NCI-H748 treated with DMSO at 0.1 percent for 48 hours (cell line): ENCODE data around the gene XXYLT1.

Experiments used
- DNase-seq: peaks from one replicate; lab custom pipeline; 2025; lab: John Stamatoyannopoulos, UW

The XXYLT1 gene

DNA sequence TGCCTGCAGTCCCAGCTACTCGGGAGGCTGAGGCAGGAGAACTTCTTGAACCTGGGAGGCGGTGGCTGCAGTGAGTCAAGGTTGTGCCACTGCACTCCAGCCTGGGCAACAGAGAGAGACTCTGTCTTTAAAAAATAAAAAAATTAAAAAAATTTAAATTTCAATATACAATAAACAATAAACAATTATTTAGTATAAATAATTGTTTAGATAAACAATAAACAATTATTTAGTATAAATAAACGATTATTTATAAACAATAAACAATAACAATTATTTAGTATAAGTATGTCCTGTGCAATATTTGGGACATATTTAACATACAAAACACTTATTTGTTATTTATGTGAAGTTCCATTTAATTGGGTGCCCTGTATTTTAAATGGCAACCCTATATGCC is 119.6 kb downstream of the XXYLT1 start:
- no peak for DNase-seq

DNA sequence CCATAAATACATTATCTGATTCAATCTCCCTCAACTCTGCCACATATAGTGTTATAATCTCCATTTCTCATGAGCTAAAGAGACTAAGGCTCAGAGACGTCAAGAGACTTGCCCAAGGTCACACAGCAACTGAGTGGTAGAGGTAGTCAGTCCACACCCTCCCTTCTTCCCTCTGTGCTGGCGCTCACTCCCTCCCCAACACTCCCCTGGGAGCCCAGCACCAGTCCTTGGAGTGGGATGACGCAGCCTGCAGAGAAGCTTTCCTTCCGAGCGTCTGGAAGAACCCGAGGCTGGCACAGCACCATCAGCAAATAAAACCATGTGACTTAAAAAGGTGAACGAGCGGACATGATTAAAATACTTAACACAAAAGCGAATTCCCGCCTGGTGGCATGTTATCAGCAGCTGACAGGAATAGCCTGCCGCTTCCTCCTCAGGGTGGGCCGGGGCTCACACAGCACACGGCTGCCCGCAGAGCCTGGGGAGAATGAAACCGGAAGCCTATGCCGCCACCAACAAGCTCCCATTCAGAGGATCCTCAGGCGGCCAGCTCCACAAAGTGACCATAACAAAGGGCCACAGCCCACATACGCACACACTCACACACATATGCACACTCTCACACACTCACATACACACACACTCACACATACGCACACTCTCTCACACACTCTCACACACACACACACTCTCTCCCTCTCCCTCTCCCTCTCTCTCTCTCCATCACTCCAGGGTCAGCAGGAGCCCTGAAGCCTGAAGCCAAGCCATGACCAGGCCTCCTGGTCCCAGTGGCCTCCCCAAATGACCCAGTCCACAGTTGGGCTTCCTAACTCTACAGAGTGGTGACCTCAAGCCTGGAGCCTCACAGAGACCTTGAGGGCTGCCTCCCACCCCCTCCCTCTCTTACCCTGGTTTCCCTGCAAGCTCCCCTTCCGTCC is 120.5 kb downstream of the XXYLT1 start:
- no peak for DNase-seq

- DNase-seq: no peak
These were observed 121.5 kb downstream of the XXYLT1 start for GRCh38 chr3:195149292-195150030.

- DNase-seq: no peak
These were observed 122.4 kb downstream of the XXYLT1 start for GRCh38 chr3:195148549-195148948.

DNA sequence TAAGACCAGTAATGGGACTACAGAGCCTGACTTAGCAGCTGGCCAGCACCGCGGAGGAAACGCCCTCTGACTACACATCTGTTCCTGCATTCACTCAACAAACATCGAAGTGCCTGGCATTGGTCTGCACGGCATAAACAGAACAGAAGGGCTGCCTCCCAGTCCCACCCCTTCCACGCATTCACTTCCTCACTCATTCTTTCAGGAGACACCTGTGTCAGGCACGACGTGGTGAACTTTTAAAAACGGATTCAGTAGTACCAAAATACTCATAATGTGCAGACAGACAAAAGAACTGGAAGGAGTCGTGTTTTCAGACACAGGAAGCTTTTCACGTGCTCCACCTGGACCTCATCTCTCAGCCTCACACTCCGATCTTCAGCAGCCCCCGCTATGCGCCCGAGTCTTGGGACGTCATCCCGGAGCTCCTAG is 123.3 kb downstream of the XXYLT1 start:
- DNase-seq: no peak

DNA sequence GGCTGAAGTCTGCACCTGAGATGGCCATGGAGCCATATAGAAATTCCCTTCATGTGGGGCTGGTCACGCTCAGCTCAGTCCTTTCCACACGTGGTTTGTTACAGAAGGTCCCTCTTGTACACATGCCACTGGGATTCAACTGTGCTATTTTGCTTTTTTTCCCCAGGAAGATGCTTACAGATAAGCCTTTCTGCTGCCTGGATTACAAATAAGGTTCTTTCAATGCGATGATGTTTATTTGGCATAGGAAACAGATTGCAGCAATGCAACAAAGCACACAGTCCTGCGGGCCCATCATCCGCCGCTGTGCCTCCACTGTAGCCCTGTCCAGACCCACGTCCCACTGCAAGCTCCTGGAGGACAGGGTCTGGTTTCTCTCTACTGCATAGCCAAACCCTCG is 124.8 kb downstream of the XXYLT1 start:
- no peak for DNase-seq

- DNase-seq: no peak
These were observed 125.4 kb downstream of the XXYLT1 start for GRCh38 chr3:195145579-195145978.

- no peak for DNase-seq
These were observed 127.7 kb downstream of the XXYLT1 start for GRCh38 chr3:195143221-195143620.

DNA sequence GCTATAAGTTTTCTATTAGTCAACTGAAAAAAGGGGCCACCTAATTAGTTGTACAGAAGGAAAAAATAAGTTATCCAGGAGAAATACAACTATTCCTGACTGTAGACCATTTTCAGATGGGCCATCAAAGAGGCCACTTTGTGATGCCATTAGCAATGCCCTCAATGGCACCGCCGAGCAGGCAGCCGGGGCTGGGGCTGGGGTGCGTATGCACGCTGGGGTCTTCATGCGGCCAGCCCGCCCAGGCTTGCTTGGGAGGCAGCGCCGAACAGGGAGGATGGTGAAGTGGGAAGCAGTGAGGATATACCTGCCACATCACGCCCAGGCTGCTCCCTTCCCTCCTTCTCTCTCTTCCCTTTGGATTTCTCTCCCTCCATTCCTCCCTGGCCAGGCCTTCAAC is 128.4 kb downstream of the XXYLT1 start:
- DNase-seq: no peak

- no peak for DNase-seq
These were observed 129.9 kb downstream of the XXYLT1 start for GRCh38 chr3:195140816-195141793.

- DNase-seq: no peak
These were observed 130.5 kb downstream of the XXYLT1 start for GRCh38 chr3:195140410-195140809.

DNA sequence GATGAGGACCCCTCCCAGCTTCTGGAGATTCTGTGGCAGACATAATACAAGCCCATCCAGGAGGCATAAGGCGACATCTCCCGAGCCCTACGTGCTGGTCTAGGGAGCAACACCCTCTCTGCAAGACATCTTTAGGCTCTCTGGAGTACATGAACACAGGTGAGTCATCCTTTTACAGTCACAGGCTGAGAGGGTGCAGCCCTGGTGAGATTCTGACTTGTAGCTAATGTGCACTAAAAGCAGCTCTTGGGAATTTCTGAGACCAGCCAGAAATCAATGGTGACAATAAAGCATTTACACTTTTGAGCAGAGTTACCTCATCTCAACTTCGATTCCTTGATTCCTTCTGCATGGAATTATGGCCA is 131.1 kb downstream of the XXYLT1 start:
- no peak for DNase-seq

DNA sequence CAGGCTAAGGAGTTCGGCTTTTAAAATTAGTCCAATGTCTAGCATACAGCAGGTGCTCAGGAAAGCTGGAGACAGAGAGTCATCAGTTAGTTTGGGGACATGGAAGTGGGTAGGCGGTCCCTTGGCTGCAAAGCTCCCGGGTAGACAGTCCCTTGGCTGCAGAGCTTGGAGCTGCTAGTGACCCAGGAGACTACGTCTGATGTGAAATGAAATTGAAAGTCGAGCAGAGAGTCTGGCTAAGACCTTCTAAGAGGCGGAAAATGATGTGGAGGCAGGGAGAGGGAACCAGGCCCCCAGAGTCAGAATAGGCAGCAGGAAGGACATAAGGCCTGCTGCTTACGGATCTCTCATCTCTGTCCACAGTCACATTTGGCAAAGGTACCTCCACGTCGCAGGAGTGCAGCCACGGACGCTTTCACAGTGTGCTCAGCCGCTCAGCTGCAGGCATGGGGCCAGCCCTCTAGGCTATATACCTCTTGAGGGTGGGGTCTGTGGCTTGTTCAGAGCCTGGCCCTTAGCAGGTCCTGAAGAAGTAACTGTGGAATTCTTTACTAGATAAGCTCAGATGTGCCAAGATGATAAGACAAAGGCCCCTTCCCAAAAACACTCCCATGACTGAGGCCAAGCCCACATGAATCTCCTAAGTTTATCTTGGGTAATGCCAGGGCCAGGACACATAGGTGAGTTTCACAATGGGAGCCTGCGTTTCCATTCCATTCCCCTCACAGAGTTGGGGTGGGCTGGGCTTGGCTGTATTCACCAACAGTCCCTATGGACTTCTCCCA is 131.7 kb downstream of the XXYLT1 start:
- DNase-seq: no peak

- DNase-seq: no peak
These were observed 133.0 kb downstream of the XXYLT1 start for GRCh38 chr3:195137638-195138588.

DNA sequence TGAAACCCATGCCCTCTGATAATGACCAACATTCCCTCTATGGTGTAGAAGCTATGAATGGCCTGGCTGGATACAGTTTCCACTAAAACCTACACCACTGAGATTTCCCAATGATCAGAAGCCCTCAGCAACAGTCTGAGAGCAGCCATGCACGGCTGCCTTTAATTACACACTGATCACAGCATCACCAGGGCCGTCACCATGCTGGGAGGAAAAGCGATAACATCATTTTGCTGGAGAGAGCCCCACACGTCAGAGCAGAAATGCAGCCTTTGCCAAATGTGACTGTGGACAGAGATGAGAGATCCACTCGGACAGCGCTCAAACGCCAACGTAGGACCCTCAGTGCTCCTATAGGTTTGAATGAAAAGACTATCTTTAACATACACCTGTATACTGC is 135.0 kb downstream of the XXYLT1 start:
- DNase-seq: no peak

GRCh38 chr3:195134431-195134830 is 136.5 kb downstream of the XXYLT1 start:
- DNase-seq: no peak

DNA sequence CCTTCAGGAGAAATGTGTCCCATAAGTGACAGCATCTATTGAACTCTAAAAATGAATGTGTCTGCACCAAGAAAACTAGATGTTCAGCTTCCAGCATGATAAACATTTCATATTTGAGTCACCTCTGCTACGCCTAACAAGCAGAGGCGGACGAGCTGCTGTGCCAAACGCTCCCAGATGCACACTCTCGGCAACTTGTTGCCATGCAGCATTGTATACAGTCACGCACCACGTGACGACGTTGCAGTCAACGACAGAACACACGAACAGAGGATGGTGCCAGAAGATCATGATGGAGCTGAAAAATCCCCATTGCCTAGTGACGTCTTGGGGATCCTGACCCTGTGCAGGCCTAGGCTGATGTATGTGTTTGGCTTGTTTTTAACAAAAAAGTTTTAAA is 137.5 kb downstream of the XXYLT1 start:
- DNase-seq: no peak

- no peak for DNase-seq
These were observed 137.9 kb downstream of the XXYLT1 start for GRCh38 chr3:195133013-195133412.

DNA sequence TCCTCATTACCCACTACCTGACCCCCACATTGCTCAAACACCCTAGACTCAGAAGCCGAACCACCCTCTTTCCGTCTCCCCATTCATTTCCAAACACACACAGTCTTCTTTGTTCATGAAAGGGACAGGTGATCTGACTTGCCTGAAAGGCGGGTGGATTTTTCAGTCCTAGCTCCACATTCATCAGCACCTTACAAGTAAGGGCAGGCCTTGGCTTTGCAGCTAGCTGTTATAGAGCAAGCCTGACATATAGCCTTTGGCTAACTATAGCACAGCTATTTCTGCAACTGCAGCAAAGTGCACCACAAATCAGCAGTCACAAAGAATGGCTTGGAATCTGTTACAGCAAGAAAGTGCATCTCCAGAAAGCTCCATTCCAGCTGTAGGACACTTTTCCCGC is 139.8 kb downstream of the XXYLT1 start:
- no peak for DNase-seq
